ENCODE data around the gene HOOK1.
"Not testable (repeated sequence)": the region's sequence is repeated elsewhere in the genome, so short reads cannot be mapped to it uniquely, and the experiment has no call there.

HOOK1 gene

DNA sequence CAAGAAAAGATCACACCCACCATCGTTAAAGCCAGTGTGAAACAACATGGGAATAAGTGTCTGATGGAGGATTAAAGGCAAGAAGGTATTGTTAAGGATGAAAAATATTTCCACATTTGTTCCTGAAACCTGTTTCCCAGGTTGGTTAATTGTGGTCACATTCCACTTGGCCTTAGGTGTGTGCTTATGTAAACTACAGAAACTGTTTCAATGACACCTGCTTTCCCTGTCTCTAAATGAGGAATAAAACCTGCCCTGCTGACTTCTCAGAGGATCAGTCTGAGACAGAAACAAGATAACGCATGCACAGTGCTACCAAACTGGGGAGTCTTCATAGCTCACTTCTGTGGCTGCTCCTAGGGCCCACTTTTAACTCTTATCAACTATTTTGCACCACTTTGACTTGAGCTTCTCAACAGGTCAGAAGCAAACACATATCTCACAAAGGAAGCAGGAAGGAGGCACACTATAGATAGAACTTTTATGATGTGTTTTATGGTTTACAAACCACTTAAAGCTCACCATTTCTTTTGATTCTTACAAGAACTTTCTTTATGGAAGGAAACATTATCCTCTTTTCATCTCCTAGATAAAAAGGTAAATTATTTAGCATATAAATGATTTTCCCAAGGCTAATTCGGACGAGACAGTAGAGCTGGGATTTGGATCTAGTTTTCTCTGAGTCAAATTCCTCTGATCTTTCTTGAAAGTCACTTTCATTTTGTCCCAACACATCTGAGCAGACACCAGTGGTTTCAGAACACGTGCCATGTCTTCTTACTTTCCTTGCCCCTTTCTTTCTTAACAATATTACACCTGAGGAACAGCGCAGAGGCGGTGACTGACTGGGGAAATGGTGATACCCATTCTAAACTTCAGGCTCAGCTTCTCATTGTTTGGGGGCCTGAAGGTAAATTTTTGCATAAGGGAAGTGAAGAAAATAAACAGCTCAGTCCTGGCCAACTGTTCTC is 78.4 kb downstream of the HOOK1 start:
- no peak for DNase-seq

DNA sequence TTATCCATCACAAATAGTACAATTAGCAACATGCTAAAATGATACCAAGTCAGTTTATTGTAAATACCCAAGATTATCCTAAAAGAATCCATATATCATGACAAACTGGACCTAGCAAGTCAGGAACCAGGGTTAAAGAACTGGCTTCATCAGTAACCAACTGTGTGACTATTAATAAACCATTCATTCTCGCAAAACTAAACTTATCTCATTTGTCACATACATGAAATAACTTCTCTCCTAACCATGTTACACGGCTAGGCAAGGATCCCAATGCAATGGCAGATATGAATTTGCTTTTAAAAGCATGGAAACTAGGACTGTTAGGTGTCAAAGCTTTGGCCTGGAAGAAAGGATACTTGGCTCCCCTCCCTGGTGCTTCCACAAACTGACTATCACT is 82.4 kb downstream of the HOOK1 start:
- no peak for DNase-seq

DNA sequence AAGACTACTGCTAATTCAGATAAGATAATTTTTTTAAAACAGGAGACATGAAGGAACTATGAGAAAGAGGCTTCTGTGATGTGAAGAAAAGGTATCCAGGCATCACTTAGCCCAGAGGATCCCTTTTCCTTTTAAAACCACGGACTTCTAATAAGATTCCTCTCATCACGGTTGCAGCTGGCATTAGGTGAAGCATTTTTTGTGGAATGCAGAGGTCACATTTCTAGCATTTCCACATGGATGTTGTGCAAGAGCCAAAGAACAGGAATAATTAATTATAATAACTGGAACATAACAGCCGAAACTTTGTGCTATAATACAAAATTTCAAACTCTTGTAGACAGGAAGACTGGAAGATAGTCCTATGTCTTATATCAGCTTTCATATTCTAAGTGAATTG is 84.2 kb downstream of the HOOK1 start:
- no peak for DNase-seq

DNA sequence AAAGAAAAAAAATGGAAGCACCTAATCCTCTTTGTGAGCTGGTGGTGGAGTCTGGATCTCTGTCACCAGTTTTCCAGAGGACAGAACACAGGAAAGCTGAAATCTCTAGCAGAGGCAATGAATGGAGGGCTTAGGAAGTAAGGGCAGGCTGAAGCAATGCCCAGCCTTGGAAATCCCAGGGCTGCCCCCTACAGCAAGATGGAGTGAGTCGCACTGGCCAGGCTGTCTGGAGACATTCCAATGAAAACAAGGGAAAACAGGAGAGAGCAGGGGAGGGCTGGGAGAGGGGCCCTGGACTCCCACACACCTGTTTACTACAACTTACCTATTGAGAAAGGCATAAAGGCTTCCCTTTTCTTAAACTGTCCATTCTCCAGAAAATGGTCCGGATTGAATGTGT is 85.9 kb downstream of the HOOK1 start:
- DNase-seq, result no peak

DNA sequence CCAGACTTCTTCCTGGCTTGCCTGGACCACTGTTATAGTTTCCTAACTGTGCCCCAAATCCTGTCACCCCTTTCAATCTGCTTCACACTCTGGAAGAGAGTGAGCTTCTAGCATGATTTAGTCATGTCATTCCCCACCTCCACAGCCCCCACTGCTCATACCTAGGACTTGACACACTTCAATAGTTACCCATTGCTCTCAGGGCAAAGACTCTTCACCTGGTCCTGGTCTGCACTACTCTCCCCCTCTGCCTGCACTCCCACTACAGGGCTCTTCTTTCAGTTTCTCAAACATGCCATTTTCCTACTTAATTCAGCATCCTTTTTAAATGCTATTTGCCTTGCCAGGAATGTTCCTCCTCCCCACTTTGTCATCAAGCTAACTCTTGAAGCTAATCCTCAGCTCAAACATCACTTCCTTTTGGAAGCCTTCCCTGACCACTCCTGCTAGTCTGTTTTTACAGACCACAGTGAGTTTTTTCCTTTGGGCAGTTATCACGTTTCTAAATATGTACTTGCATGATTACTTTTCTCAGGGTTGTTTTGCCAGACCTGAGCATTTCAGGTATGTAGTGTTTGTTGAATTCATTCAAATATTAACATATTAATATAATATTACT is 87.1 kb downstream of the HOOK1 start:
- DNase-seq, result no peak

DNA sequence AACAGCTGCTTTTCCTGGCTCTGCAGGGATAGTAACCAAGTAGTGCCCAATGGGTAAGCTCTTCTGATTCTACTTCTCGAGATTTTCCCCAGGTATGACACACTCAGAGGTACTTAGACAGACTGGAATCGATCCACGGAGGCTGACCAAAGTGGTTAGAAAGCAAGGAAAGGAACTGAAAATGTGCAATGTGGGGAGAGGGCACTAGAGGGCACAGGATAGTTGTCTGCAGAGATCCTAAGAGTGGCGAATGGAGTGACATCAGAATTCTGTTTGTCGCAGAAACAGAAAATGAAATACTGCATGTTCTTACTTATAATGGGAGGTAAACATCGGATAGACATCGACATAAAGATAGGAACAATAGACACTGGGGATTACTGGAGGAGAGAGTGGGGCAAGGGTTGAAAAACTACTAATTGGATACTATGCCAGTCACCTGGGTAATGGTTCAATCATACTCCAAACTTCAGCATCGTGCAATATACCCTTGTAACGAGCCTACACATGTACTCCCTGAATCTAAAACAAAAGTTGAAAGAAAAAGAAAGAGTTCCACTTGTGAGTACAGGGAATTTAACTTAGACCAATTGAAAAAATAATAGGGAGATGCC is 88.5 kb downstream of the HOOK1 start:
- no peak for DNase-seq

DNA sequence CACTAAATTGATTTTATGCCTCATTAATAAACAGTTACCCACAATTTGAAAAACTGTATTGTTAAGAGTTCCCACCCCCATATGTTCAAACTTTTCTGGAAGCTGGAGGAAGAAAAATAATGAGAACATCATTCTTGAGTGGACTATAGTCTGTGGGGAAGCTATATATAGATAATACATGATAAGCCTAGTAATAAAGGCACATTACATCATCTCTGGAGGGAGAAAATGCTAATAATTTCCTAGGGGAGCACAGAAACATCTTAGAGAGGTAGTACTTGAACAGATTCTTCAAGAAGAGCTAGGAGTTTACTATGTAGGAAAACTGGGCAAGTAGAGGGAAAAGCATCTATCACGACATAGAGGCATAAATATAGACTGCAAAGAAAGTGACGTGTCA is 92.2 kb downstream of the HOOK1 start:
- DNase-seq, result no peak

DNA sequence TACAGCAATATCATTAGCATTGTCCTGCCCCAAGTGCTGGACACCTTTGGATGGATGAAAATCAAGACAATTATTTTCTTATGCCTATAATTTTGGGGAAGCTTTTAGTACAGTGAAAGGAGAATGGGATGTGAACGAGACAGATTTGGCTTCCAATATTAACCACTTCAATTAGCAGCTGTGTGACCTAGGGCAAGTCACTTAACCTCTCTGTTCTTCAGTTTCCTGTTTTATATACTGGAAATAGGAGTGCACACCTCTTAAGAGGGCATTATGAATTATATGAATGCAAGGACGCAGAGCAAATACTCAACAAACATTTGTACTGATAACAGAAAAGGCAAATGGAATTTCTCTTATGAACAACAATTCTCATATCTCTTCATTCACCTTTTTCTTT is 93.3 kb downstream of the HOOK1 start:
- DNase-seq, result no peak

DNA sequence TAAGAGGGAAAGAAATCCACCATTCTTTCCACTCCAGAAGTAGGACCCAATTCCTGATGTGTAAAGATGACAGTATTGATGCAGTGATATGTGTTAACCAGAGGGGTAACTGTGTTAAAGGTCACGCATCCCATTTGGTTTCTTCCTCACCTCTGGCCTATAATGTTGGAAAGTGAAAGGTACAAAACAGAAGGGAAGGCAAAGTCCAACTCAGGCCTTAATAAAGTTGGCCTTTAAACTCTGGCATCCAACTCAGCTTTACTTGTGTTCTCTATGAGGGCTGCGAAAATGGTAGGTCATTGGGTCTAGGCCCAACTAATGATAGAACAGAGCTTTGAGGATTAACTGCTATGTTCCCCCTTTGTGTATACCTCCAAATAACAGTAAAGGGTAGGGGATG is 93.9 kb downstream of the HOOK1 start:
- no peak for DNase-seq

DNA sequence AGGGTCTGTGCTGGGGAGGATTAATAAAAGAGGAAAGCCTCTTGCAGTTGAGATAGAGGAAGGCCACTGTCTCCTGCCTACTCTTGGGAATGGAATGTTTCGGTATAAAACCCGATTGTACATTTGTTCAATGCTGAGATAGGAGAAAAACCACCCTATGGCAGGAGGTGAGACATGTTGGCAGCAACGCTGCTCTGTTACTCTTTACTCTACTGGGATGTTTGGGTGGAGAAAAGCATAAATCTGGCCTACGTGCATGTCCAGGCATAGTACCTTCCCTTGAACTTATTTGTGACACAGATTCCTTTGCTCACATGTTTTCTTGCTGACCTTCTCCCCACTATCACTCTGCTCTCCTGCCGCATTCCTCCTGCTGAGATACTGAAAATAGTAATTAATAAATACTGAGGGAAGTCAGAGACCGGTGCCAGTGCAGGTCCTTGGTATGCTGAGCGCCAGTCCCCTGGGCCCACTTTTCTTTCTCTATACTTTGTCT is 100.1 kb downstream of the HOOK1 start:
- not testable (repeated sequence) for DNase-seq

DNA sequence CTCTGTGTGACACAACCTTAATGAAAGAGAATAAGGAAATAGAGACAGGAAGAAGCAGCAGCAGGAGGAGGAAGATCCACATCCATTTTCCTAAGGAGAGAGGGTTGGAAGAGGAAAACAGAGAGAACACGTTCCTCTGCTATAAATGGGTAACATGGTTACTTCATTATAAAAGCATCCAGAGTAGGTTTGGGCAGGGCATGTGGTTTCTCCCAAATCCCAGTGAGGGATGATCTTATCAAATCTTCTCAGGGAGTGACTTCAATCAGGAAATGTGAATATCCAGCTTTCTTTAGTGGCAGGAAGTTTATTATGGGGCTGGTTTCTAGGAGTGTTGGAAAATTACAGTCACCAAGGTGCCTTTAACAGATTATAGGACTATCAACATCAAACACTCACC is 100.8 kb downstream of the HOOK1 start:
- DNase-seq, result no peak

DNA sequence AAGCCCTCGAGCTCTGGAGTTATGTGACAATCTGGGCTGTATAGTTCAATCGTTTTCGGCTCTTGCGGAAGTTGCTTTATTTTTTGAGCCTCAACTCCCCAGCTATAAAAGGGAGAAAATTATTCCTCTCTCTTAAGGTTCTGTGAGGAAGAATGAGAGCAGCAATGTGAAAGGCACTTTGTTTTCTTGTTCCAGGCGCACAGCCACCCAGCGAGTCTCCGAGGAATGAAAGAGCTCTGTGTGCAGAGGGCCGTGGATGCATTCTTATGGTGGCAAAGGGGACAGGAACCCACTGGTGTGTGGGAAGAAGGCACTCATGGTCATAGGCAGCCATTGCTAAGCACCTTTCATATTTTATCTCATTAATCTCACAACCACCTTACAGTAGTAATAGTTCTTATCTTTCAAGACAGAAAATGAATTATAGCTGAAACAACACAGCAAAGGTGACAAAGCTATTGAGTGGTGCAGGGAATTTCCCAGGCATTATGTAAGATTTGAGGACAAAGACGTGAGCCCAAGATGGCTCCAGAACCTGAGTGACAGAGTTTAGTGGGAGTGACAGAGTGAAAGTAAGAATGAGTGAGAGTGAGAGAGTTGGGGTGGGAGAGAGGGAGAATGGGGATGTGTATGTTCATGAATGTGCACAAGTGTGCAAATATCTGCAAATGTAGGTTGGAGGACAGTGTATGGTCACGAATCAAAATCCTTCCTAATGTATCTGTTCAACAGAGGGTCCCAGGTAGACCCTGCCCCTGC is 102.5 kb downstream of the HOOK1 start:
- DNase-seq, result no peak

DNA sequence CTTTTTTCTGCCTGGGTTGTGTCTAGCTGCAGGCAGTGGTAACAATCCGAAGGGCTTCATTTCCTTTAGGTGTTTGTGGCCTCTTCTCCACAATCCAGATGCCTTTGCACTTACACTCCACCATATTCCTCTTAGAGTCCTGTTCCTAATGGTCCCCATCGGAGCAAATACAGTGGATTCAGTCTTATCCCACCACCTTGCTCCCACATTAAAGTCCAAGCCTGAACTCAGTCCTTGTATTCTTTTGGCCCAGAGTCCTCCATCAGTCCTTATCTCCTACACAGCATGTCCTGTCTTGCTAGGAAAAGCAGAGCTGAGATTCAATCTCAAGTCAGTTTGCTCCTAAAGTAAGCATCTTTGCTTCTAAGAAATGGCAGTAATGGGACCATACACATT is 103.0 kb downstream of the HOOK1 start:
- no peak for DNase-seq

DNA sequence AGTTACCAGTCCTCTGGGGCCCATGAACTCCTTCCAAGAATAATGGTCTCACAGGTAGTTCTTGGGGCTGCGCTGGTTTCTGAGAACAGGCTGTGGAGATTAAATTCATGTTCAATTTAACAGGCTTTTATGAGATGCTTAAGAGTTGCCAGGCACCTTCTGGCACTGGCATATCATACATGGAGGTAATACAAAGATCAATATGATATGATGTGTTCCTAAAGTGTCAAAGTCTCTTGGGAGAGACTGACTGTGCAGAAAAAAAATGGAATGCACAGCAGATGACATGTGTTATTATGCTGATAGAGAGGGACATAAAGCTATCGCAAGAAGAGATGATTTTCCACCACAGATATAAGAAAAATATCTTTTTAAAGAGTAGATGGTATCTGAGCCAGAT is 105.0 kb downstream of the HOOK1 start:
- DNase-seq, result no peak

DNA sequence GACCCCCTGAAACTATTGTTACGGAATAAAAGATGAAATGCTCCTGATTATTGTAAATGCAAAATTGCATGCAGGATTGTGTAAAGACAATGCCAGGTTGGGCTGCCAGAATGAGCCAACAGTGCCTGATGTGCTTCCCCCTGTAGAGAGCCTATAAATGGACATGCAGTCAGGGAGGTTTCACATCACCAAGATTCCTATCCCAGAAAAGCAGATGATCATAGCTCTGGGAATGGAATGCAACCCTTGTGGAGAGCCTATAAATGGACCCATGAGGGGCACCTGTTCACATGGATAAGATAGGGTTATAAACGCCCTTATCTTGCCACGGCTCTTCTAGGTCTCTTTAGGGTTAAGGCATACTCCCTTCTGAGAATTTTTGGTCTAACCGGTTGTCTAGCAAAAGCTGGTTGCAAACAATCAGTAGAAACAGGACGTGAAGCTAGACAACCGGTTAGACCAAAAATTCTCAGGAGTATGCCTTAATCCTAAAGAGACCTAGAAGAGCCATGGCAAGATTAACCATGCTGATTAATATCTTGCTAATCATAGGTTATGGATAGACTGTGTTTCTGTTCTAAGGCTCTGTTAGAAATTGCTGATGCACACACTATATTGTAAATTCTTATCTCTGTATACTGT is 106.6 kb downstream of the HOOK1 start:
- not testable (repeated sequence) for DNase-seq

DNA sequence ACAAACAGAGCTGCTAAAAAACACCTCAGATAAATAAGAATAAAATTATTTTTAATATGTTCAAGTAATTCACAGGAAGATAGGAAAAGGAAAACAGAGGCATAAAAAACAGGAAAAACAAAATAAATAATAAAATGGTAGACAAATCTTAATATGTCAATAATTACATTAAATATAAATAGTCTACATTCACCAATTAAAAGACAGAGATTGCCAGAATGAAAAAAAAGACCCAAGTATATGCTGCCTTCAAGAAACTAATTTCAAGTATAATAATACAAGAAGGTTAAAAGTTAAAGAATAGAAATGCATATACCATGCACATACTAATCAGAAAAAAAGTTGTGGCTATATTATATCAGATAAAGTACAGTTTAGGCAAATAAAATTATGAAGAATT is 109.9 kb downstream of the HOOK1 start:
- no peak for DNase-seq

Measured in activated T-cell treated with anti-CD3 and anti-CD28 coated beads for 4 hours (primary cell).